ENCODE data around the gene ELOVL6.
A peak's percentile ranks its signal among the peaks of the same experiment; 100 is the strongest.

The ELOVL6 gene

DNA sequence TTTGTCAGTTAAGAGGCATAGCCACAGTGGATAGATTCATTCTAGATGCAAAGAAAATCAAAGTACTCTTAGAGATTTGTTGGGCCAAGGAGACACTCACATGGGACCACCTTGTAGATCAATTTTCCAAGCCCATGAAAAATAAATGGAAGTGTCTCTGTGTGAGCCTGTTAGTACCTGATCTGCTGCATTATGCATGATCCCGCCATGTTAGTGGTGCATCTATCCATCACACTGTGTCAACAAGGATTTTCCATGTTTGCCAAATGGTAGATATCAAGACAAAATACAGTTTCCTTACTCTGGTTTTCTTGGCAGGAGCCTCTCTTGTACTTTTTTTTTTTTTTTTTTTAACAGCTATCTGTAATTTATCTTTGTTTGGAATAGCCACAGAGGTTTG, 173.4 kb downstream of the ELOVL6 start:
- no peak for DNase-seq (ENCODE audit: low spot score)

DNA sequence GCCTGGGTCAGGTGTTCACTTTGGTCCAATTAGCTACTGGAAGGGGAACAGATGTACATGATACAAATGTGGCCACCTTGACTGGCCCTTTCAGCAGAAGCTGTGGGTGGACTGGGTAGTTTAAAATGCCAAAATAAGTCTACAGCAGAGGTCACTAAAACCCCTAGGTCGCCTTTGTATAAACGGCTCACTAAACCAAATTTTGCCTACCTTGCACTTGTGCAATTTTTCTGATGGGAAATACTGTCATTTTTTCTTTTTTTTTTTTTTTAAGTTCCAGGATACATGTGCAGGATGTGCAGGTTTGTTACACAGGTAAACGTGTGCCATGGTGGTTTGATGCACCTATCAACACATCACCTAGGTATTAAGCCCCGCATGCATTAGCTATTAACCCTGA, 176.0 kb downstream of the ELOVL6 start:
- DNase-seq (ENCODE audit: low spot score): no peak

DNA sequence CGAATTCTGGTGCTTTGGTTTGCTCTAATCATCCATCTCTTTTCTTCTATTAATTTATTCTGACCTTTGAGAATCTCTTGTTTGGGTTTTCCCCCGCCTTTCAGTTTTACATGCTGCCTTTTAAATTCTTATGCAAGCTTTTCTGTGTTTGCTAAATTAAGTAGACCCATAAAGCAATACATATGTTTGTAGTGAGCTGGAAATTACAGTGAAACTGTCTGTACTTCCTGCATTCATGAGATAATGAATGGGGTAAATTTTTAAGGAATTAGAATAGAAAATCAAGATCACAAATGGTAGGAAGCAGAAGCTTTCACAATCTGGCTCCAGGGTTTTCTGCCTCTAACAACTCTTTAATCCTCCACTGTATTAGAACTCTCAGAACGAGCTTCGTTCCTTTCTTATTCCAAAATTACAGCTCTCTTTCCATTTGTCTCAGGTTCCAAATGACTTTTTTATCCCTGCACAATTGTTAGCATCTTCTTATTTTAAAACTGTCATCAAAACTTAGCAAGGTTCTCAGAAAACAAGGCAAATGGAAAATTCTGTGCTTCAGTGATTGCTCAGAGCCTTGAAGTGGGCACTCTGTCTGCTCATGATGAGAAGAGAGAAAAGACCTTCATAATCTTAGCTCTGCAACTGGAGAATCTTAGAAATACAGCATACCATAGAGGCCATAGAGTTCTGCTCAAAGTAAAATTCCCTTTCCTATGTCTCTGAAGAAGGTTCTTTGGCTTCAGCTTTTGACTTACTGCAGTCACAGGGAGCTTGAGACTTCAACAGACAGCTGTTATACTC, 177.6 kb downstream of the ELOVL6 start:
- no peak for DNase-seq (ENCODE audit: low spot score)

DNA sequence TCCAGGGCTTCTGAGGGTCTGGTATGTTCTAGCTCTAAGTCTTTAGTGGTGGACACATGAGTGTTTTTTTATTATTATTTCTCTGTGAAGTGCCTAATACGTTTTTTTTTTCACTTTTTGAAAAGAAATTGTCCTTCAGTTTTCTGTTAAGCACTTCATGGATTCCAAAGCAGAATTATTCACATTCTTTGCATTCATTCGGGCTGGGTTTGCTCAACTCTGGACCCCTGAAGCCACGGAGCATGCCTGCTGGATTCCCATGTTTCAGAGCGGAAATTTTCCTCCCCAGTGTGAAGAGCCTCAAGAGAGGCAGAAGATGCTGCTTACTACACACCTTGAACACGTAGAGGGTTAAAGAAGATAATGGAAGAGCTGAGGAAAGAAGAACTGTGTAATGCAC, 178.3 kb downstream of the ELOVL6 start:
- DNase-seq (ENCODE audit: low spot score): no peak

DNA sequence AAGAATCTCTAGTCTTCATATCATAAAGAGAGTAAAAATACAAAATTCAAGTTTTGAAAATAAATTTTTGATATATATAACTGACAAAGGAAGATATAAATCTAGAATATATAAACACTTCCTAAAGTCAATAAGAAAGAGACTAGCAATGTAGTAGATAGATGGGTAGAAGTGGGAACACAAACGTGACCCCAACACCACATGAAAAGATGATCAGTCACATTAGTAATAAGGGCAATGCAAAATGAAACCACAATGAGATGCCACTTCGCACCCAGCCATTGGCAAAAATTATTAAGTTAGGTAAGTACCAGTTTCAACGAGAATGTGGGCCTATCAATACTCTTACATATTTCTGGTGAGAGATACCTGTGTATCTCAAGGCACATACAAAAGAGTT, 179.3 kb downstream of the ELOVL6 start:
- no peak for DNase-seq (ENCODE audit: low spot score)

DNA sequence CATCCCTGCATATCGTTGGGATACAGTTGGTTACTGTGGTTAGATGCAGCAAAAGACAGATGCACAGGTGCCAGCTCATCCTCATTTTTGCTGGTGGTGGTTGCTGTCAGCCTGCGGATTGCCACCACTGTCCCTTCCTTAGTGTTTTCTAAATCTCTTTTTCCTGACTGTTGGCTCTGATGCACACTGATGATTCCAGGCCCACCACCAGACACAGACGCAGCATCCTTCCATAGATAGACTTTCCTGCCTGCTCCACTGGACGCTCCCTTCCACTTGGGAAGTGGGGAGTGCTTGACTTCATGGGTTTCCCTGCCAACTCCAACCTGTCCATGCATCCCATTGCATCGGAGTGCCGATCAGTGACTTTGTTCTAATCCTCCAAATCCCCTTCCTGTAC, 184.2 kb downstream of the ELOVL6 start:
- no peak for DNase-seq (ENCODE audit: low spot score)

DNA sequence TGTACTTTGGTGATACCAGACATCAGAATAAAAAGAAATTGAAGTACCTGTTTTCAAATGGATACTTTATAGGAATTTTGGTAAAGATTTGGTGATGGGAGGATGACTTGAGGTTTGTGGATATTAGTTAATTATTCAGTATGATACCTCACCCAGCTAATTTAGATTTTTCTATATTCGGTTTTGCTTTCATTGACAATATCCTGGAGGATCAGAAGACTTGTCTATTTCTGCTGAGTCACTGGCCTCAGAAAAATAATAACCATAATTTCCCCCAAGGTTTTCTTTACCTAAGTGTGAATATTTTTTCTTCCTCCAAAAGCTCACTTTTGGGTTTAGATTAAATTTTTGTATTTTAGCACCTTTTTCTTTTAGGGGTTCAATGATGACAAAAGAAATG, 185.5 kb downstream of the ELOVL6 start:
- no peak for DNase-seq (ENCODE audit: low spot score)

DNA sequence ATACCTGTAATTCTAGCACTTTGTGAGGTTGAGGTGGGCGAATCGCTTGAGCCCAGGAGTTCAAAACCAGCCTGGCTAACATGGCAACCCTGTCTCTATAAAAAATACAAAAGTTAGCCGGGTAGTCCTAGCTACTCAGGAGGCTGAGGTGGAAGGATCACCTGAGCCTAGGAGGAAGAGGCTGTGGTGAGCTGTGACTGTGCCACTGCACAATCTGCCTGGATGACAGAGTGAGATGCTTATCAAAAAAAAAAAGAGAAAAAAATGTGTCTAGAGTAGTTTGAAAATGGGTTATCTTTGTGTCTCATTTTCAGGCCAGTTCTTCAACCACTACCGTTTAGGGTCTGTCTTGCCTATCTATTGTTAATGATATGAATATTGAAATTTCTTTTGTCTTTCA, 187.6 kb downstream of the ELOVL6 start:
- DNase-seq (ENCODE audit: low spot score): no peak

DNA sequence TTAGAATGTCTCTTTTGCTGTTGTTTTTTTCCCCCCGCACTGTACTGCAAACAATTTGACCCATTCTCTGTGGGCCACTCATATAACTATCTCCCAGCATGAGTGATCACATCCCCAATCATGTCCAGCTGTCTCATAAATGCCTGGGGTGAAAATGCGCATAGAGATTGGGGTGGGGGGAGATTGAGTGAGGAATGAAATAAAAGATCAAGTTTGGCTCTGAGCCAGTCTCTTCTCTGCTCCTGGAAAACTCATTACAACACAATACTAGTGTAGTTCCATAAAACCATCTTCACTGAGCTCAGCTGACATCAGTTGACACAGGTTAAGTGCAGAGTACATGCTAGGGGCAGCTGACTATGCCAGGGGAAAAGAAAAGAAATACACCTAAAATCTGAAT, 188.9 kb downstream of the ELOVL6 start:
- no peak for DNase-seq (ENCODE audit: low spot score)

DNA sequence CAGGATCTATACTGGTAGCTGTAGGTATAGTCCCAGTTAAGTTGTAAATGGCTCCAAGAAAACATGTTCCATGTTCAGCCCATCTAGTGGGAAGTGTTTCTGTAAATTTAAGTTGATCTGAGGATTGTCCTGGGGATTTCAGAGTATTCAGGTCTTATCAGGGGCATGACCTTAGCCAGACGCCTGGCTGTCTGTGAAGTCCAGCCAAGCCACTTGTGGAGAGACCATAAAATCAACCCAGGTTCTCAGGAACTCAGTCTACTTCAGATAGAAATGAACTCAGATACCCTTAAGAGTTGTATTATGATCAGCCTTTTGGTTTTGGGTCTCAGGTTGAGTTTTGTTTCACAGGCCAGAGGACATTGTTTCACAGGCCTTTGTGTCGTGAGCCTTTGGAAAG, 189.9 kb downstream of the ELOVL6 start:
- DNase-seq (ENCODE audit: low spot score): no peak

DNA sequence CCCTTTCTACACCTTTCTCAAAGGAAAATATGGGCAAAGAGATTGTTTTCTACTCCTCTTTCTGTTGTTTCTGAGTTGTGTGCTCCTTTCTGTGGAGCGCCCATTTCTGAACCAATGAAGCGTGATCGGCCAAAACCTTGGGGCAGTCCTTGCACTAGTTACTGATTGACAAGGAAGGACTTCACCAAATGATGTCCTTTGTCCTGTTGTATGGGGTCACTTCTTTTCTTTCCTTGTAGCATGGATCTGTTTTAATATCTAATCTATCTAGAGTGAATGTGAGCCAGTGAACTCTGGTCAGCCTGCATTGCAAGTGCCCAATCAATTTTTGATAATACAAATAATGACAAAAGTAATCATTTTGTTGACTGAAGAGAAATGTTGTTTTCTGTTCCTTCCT, 191.2 kb downstream of the ELOVL6 start:
- DNase-seq (ENCODE audit: low spot score): no peak

DNA sequence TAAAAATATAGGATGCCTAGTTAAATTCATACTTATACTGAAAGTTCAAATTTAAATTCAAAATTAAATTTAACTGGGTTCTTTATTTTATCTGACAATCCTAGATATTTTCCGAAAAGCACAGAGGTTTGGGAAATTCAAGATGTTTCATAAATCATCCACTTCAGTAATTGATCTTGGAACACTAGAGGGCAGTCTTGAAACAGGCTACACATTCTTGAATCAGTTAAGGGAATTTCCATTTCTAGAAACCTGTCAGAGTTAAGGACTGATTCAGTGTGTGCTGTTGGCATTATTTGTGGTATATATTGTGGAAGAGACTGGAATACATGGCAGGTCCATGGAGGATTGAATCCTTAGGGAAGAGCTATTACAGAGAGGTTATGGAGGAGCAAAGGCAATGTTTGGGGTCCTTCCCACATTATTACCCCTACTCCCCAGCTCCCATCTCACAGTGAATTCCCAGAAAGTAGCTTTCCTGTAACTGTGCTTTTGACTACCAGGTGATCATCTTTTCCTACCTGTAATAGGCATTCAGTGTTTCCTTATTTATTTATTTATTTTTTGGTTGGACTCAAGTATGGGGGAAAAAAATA, 192.9 kb downstream of the ELOVL6 start:
- DNase-seq (ENCODE audit: low spot score): peak; percentile 83

DNA sequence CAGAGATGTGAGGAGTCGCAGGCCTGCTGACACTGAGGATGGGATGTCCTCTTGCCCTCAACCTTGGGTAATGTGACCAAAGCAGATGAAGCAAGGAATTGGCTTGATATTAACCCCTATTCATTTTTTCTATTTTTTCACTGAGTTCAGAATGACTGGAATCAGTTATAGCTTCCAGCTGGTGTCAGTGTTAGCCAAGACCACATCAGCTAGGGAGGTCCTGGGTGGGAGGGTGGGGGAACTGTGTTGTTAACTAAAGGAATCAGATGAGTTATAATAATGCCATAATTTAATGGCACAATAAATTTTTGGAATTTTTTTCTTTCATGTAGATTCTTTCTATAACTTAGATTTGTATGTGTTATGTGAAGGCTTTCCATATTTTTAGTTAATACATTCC, 193.9 kb downstream of the ELOVL6 start:
- no peak for DNase-seq (ENCODE audit: low spot score)

DNA sequence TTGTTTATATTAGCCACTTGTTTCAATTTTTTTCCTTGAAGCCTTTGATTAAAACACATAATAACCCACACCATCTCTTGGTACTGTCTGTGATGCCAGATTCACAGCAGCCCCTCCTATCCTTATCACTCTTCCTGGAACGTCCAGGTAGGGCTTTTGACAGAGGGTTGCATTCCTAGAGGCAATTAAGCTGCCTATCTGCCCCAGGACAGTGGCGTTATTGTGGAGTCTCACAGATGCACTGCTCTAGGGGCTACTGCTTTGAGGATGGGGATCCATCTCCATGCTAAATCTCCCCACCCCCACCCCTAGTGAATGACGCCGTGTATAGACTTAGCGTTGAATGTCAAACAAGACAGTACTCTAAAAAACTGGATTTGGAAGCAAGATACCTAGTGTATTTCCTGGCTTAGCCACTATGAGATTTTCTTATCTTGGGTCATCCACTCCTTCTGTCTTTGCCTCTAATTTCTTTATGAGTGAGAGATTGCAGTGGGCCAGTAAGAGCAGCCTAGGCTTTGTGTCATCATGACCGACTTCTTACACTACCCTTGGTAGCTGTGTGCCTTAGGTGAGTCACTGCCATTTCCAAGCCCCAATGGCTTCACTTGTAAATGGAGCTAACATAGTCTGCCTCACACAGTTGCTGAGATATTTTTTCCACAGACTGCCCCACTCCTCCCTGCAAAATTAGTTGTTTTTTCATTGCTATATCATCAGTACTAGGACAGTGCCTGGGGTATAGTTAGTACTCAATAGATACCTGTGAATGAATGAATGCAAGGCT, 194.8 kb downstream of the ELOVL6 start:
- no peak for DNase-seq (ENCODE audit: low spot score)

DNA sequence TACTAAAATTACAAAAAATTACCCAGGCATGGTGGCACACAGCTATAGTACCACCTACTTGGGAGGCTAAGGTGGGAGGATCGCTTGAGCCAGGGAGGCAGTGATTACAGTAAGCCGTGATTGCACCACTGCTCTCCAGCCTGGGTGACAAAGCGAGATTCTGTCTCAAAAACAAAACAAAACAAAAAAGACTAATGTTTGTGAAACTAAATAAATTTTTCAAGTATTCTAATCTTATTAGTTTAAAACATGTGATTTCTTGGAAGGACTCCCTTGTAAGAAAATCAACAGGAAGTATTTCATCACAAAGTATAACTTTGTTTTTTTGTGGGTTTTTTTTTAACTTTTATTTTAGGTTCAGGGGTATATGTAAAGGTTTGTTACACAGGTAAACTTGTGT, 196.1 kb downstream of the ELOVL6 start:
- no peak for DNase-seq (ENCODE audit: low spot score)

DNA sequence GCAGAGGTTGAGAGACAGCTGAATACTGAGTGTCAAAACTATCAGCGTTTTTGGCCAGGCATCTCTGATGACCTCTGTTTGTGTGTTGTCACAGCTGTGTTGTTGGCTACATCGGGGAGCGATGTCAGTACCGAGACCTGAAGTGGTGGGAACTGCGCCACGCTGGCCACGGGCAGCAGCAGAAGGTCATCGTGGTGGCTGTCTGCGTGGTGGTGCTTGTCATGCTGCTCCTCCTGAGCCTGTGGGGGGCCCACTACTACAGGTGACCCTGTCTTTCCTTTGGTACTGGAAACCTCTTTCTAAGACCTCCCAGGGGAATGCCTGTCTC, 198.9 kb downstream of the ELOVL6 start:
- DNase-seq (ENCODE audit: low spot score): no peak

DNA sequence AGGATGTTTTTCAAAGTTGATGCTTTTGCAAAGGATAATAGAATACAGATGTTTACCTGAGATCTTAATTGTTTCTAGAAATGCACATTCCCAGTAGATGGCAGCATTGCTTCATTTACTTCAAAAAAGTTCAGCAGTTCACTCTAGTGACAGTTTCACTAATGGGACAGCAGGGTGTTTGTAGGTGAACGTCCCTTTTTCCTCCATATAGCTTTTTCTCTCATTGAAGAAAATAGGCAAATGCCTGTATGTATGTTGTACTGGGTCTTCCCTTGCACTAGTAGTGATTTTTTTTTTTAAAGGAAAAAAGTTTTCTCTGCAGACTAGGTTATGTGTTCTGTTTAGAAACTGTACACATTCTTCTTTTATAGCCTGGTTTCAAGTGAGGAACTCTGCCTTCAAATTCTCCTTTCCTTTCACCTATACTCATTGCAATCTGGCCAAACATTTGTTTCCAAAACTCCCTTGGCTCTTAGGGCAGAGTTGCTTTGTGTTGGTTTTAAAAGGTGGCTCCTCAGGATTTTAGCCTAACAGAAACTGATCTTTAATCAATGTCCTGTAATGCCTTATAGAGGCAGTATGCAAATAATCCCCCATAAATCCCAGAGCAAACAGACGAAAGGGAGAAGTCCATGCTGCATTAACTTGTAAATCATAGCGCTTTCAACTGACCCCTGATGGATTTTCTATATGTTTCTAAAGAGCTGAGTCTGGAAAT, 199.4 kb downstream of the ELOVL6 start:
- peak; percentile 85 for DNase-seq (ENCODE audit: low spot score)

DNA sequence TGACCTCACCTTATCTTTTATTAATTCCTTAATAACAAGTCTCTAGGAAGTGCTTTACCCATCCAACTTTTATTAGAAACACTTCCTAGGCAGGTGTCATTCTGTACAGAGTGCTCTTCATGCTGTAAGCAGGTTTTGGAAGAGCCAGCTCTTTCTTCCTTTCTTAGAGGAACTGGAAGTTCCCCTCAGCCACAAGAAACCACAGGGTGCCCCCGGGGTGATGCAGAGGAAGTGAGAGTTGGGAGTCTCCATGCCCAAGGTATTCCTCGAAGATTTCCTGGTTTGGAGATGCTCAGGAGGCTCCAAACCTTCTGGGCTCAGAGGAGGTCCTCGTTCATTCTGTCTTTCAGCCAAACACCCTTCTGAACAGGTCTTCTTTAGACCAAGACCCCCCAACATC, 201.9 kb downstream of the ELOVL6 start:
- DNase-seq (ENCODE audit: low spot score): peak; percentile 59
